ENCODE data around the gene CPM. TPM values are rescaled to one million over a fixed set of nuclear protein-coding genes. Genes with fewer than 3 reads are reported as not detected.
"Not testable (repeated sequence)": the region's sequence is repeated elsewhere in the genome, so short reads cannot be mapped to it uniquely, and the experiment has no call there.

CPM gene
- total RNA-seq, 1 donor from 2014 or later, result 0.67 TPM

- H3K4me1 Mint-ChIP-seq (ENCODE audit: low read depth), result no peaks in the 10 kb centered on the region
- H3K9me3 Mint-ChIP-seq (ENCODE audit: low read depth), result no peaks in the 10 kb centered on the region
Measured at GRCh38 chr12:68844318-68844745, 88.6 kb downstream of the CPM start.

DNA sequence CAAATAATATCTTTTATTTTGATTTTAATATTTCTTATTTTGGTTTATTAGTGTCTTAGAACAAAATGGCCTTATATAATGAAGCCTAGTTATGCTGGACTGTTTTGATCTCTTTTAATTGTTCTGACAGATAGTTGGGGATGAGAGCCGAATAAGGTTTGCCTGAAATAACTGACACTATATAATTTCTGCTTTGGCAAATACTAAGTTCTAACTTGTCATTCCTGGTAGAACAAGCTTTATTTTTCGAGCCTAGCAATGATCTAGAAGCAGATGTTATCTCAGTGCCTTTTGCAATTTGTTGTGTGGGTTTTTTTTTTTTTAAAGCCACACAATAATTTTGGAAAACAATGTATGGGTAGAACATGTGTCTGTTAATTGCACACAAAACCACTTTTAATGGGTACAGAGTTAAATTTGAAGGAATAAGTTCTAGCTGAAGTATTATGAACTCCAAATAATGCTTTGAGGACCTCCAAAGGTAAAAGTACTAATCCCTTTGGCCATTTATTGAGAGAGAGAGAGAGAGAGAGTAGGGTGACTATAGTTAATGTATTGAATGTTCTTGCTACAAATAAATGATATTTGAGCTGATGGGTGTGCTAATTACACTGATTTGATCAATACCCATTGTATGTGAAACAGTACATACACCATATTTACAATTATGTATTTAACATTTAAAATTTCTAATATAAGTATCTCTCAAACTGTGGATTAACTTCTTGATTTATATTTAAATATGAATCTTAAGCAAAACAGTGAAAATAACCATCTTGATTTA, 90.0 kb downstream of the CPM start:
- TF ChIP-seq, protein P1, sequence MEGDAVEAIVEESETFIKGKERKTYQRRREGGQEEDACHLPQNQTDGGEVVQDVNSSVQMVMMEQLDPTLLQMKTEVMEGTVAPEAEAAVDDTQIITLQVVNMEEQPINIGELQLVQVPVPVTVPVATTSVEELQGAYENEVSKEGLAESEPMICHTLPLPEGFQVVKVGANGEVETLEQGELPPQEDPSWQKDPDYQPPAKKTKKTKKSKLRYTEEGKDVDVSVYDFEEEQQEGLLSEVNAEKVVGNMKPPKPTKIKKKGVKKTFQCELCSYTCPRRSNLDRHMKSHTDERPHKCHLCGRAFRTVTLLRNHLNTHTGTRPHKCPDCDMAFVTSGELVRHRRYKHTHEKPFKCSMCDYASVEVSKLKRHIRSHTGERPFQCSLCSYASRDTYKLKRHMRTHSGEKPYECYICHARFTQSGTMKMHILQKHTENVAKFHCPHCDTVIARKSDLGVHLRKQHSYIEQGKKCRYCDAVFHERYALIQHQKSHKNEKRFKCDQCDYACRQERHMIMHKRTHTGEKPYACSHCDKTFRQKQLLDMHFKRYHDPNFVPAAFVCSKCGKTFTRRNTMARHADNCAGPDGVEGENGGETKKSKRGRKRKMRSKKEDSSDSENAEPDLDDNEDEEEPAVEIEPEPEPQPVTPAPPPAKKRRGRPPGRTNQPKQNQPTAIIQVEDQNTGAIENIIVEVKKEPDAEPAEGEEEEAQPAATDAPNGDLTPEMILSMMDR (IDR thresholded peaks at IDR 0.05), result no peak
- Mint-ChIP-seq H3K36me3 (ENCODE audit: low read depth) (peaks cover 41% of the 10 kb centered on the region), H3K27me3 (ENCODE audit: low read depth) (no peaks in the 10 kb centered on the region), H3K27ac (ENCODE audit: unreplicated experiment) (no peak overlapping the region), H3K9me3 (ENCODE audit: low read depth) (no peaks in the 10 kb centered on the region), H3K4me1 (ENCODE audit: low read depth) (no peaks in the 10 kb centered on the region), H3K4me3 (ENCODE audit: unreplicated experiment) (no peak overlapping the region)
- DNase-seq (ENCODE audit: low spot score), result no peak

More at GRCh38 chr12:68844318-68844745, 88.6 kb downstream of the CPM start:
- DNase-seq (ENCODE audit: low spot score), result no peak
- H3K27ac Mint-ChIP-seq (ENCODE audit: unreplicated experiment), result no peak overlapping the region
- peaks cover 32% of the 10 kb centered on the region for H3K36me3 Mint-ChIP-seq (ENCODE audit: low read depth)
- H3K4me3 Mint-ChIP-seq (ENCODE audit: unreplicated experiment), result no peak overlapping the region
- TF ChIP-seq, protein P1 (IDR thresholded peaks at IDR 0.05), result no peak
- no peaks in the 10 kb centered on the region for H3K27me3 Mint-ChIP-seq (ENCODE audit: low read depth)

DNA sequence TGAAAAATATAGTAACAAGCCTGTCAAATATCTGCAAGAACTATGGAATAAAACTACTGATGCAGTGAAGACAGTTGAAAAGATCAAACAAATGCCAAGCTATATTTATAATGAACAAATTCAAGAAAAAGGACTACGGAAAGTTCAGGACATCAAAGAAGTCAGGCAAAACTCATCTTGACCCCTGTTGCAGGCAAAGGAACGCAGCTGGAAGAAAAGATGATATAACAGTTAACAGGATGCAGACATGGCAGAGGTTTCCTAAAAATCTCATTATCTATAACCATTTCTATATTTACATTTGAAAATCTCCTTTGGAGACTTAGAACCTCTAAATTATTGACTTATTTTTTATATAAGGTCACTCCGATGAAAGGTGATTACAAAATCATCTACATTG, 90.8 kb downstream of the CPM start:
- Mint-ChIP-seq H3K27ac (ENCODE audit: unreplicated experiment) (no peak overlapping the region), H3K27me3 (ENCODE audit: low read depth) (no peaks in the 10 kb centered on the region), H3K4me3 (ENCODE audit: unreplicated experiment) (no peak overlapping the region), H3K9me3 (ENCODE audit: low read depth) (no peaks in the 10 kb centered on the region), H3K36me3 (ENCODE audit: low read depth) (peaks cover 45% of the 10 kb centered on the region), H3K4me1 (ENCODE audit: low read depth) (no peaks in the 10 kb centered on the region)
- TF ChIP-seq, protein P1 (IDR thresholded peaks at IDR 0.05), result no peak
- DNase-seq (ENCODE audit: low spot score), result no peak

- no peaks in the 10 kb centered on the region for H3K27me3 Mint-ChIP-seq (ENCODE audit: low read depth)
- H3K4me1 Mint-ChIP-seq (ENCODE audit: low read depth), result no peaks in the 10 kb centered on the region
- H3K27ac Mint-ChIP-seq (ENCODE audit: unreplicated experiment), result no peak overlapping the region
- peaks cover 45% of the 10 kb centered on the region for H3K36me3 Mint-ChIP-seq (ENCODE audit: low read depth)
- no peak overlapping the region for H3K4me3 Mint-ChIP-seq (ENCODE audit: unreplicated experiment)
- H3K9me3 Mint-ChIP-seq (ENCODE audit: low read depth), result no peaks in the 10 kb centered on the region
- TF ChIP-seq, protein P1 (IDR thresholded peaks at IDR 0.05), result no peak
- DNase-seq (ENCODE audit: low spot score), result no peak
Measured at GRCh38 chr12:68841717-68842116, 91.3 kb downstream of the CPM start.

GRCh38 chr12:68841175-68841574, 91.8 kb downstream of the CPM start:
- H3K36me3 Mint-ChIP-seq (ENCODE audit: low read depth), result peaks cover 45% of the 10 kb centered on the region
- H3K27ac Mint-ChIP-seq (ENCODE audit: unreplicated experiment); H3K9me3 Mint-ChIP-seq (ENCODE audit: low read depth); H3K4me3 Mint-ChIP-seq (ENCODE audit: unreplicated experiment); DNase-seq (ENCODE audit: low spot score); H3K4me1 Mint-ChIP-seq (ENCODE audit: low read depth); H3K27me3 Mint-ChIP-seq (ENCODE audit: low read depth): not testable (repeated sequence)
